HepG2 (cell line): Measurements from ENCODE around the gene ID4. TPM values are rescaled to one million over a fixed set of nuclear protein-coding genes. Genes with fewer than 3 reads are reported as not detected.
A peak's percentile ranks its signal among the peaks of the same experiment; 100 is the strongest.

Source experiments
- AHR ChIP-seq: IDR thresholded peaks from 2 replicates; pipeline ENCODE4 v1.6.1; 2018; ENCODE audit warnings: missing genetic modification reagents, missing compliant biosample characterization
- CENPT ChIP-seq: sonication (generic); formaldehyde crosslinking; IDR thresholded peaks from 2 replicates; pipeline ENCODE4 v1.8.0; 2022; ENCODE audit warnings: low read depth, mild to moderate bottlenecking, moderate library complexity, missing genetic modification reagents
- HNRNPUL1 ChIP-seq: fragments of 200-400 bp; formaldehyde crosslinking; IDR thresholded peaks from 2 replicates; pipeline ENCODE4 v1.6.1; 2017; ENCODE audit warnings: low read depth, mild to moderate bottlenecking, low read length, moderate library complexity
- HOXA7 ChIP-seq: sonication (generic); formaldehyde crosslinking; IDR thresholded peaks from 2 replicates; pipeline ENCODE4 v1.8.1; 2022; ENCODE audit warnings: mild to moderate bottlenecking, missing genetic modification reagents, moderate library complexity
- MEIS1 ChIP-seq: sonication (generic); formaldehyde crosslinking; IDR thresholded peaks from 2 replicates; pipeline ENCODE4 v1.9.0; 2021; ENCODE audit warnings: mild to moderate bottlenecking, missing genetic modification reagents, moderate library complexity, borderline replicate concordance
- MLLT10 ChIP-seq: sonication (generic); formaldehyde crosslinking; IDR thresholded peaks from 2 replicates; pipeline ENCODE4 v1.4.0; 2020; ENCODE audit warnings: missing genetic modification reagents
- PRDM4 ChIP-seq: sonication (generic); formaldehyde crosslinking; IDR thresholded peaks from 2 replicates; pipeline ENCODE4 v1.9.0; 2021; ENCODE audit warnings: missing genetic modification reagents, borderline replicate concordance
- RXRA ChIP-seq: sonication (generic); formaldehyde crosslinking; IDR thresholded peaks from 2 replicates; pipeline ENCODE4 v1.5.1; 2020; ENCODE audit warnings: missing genetic modification reagents
- TEAD3 ChIP-seq: optimal IDR thresholded peaks from 2 replicates; pipeline ENCODE3; 2016; ENCODE audit warnings: borderline replicate concordance
- THAP9 ChIP-seq: sonication (generic); formaldehyde crosslinking; IDR thresholded peaks from 2 replicates; pipeline ENCODE4; 2020; ENCODE audit warnings: missing genetic modification reagents, mild to moderate bottlenecking, borderline replicate concordance
- XBP1 ChIP-seq: sonication (generic); formaldehyde crosslinking; IDR thresholded peaks from 2 replicates; pipeline ENCODE4 v1.5.0; 2020; ENCODE audit warnings: missing genetic modification reagents
- ZBTB33 ChIP-seq: sonication (generic); formaldehyde crosslinking; IDR thresholded peaks from 2 replicates; pipeline ENCODE4 v1.4.0; 2020; ENCODE audit warnings: missing genetic modification reagents
- ZBTB39 ChIP-seq: sonication (generic); formaldehyde crosslinking; IDR thresholded peaks from 2 replicates; pipeline ENCODE4 v1.5.0; 2020; ENCODE audit warnings: missing genetic modification reagents
- ZBTB7A ChIP-seq: sonication (generic); formaldehyde crosslinking; IDR thresholded peaks from 2 replicates; pipeline ENCODE4 v1.8.0; 2022; ENCODE audit warnings: mild to moderate bottlenecking, missing genetic modification reagents
- ZC3H4 ChIP-seq: sonication (generic); formaldehyde crosslinking; IDR thresholded peaks from 2 replicates; pipeline ENCODE4 v1.4.0; 2020; ENCODE audit warnings: missing genetic modification reagents, borderline replicate concordance
- ZNF207 ChIP-seq: fragments of 450-650 bp; IDR thresholded peaks from 2 replicates; pipeline ENCODE4 v1.6.1; 2016; ENCODE audit warnings: antibody characterized with exemption, borderline replicate concordance
- ZNF326 ChIP-seq: sonication (generic); formaldehyde crosslinking; IDR thresholded peaks from 2 replicates; pipeline ENCODE4 v1.4.0; 2020; ENCODE audit warnings: missing genetic modification reagents, borderline replicate concordance
- ZNF432 ChIP-seq: sonication (generic); formaldehyde crosslinking; IDR thresholded peaks from 2 replicates; pipeline ENCODE4 v1.5.0; 2020; ENCODE audit warnings: missing genetic modification reagents, mild to moderate bottlenecking, borderline replicate concordance
- ZNF567 ChIP-seq: sonication (generic); formaldehyde crosslinking; IDR thresholded peaks from 2 replicates; pipeline ENCODE4 v1.8.1; 2023; ENCODE audit warnings: mild to moderate bottlenecking, missing genetic modification reagents, borderline replicate concordance
- ZNF792 ChIP-seq: IDR thresholded peaks from 2 replicates; pipeline ENCODE4 v1.6.1; 2016
- ZZZ3 ChIP-seq: sonication (generic); formaldehyde crosslinking; IDR thresholded peaks from 2 replicates; pipeline ENCODE4 v1.4.0; 2020; ENCODE audit warnings: missing genetic modification reagents, mild to moderate bottlenecking, borderline replicate concordance
- polyA plus RNA-seq, 8 experiments: library from polyadenylated mRNA; depleted of rRNA in 3 of 8; stranded (reverse) in 7 of 8; unstranded in 1 of 8; fragments of >200 nt; fragmentation: Illumina TruSeq in 4 of 8; extraction: Trizol in 4 of 8; gene quantifications; 2 replicates each; pipeline versions ENCODE4 v1.2.1 to v1.2.3, GENCODE V29; 2011 to 2016; ENCODE audit warnings: low read depth in 4 of 8, missing spikeins in 1 of 8, mixed read lengths in 1 of 8; ENCODE audit not compliant: insufficient read depth in 1 of 8
- total RNA-seq, 5 experiments: library from RNA; depleted of rRNA; stranded (reverse); fragments of >200 nt; fragmentation: Illumina TruSeq; extraction: Trizol; gene quantifications; 2 replicates each; pipeline ENCODE4 v1.2.3, GENCODE V29; 2016; ENCODE audit warnings: low read depth in 1 of 5

Gene ID4
- total and polyA plus RNA-seq, 2 of the 13 experiments (the other 11 are each of a cell fraction or from before 2014, with no cell fraction given), result 0.20 to 0.44 TPM

GRCh38 chr6:19838442-19839236 is 1.5 kb downstream of the ID4 start (continued):
- TF ChIP-seq THAP9 (CRISPR knock-in tag) (peak; percentile 43; the same call in 1 of the 2 replicates), XBP1 (no peak), ZNF792 (CRISPR knock-in tag) (no peak), RXRA (no peak; the same call in 1 of the 2 replicates), ZZZ3 (CRISPR knock-in tag) (no peak), ZNF326 (CRISPR knock-in tag) (no peak), HNRNPUL1 (no peak), HOXA7 (no peak), ZC3H4 (no peak), MEIS1 (CRISPR knock-in tag) (no peak), TEAD3 (CRISPR knock-in tag) (peak; percentile 11), ZNF432 (CRISPR knock-in tag) (no peak), ZBTB39 (CRISPR knock-in tag) (no peak), ZBTB33 (CRISPR knock-in tag) (no peak), ZNF567 (CRISPR knock-in tag) (no peak), CENPT (CRISPR knock-in tag) (no peak), MLLT10 (CRISPR knock-in tag) (no peak), ZBTB7A (no peak), ZNF207 (no peak), PRDM4 (CRISPR knock-in tag) (no peak), AHR (CRISPR knock-in tag) (0 out of 2 replicates have a peak, but pooled peaks have one; percentile 29)
